Measurements from ENCODE around the gene AURKB.
"Not testable (repeated sequence)": the region's sequence is repeated elsewhere in the genome, so short reads cannot be mapped to it uniquely, and the experiment has no call there.

Gene AURKB

DNA sequence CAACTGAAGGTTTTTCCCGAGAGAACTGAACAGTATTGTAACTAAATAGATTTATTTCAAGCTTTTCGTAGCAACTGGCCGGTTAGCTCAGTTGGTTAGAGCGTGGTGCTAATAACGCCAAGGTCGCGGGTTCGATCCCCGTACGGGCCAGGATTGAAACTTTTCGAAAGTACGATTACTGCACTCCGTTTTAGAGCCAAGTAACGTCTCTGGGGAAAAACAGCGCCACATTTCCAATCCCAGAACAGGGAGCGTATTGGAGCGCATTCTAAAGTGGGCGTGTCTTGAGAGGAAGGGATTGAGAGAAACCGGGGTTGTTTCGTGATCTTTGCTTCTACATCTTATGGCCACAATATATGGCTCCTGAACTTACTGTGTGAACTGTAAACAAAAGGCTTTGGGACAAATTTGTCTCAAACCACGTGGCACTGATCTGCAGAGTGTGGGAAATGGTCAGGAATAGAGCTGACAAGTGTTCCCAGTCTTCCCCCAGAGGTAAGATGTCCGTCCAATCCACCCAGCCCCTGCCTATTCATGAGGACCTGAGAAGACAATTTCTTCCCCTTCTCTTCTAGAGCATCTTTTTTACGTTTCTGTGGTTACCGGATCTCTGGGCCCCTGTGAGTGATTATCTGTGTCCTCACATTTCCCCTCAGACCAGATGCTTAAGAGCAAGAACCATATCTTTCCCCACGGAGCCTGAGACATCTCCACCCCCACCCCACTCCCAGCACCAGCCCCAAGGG lies 22.7 kb downstream of the AURKB start:
- peak; percentile 80 for DNase-seq

GRCh38 chr17:8186787-8187516 lies 23.4 kb downstream of the AURKB start:
- DNase-seq = peak; percentile 85

- no peak for DNase-seq
Measured at GRCh38 chr17:8186446-8186786, 24.0 kb downstream of the AURKB start.

GRCh38 chr17:8185582-8186445 lies 24.6 kb downstream of the AURKB start:
- peak; percentile 91 for DNase-seq

DNA sequence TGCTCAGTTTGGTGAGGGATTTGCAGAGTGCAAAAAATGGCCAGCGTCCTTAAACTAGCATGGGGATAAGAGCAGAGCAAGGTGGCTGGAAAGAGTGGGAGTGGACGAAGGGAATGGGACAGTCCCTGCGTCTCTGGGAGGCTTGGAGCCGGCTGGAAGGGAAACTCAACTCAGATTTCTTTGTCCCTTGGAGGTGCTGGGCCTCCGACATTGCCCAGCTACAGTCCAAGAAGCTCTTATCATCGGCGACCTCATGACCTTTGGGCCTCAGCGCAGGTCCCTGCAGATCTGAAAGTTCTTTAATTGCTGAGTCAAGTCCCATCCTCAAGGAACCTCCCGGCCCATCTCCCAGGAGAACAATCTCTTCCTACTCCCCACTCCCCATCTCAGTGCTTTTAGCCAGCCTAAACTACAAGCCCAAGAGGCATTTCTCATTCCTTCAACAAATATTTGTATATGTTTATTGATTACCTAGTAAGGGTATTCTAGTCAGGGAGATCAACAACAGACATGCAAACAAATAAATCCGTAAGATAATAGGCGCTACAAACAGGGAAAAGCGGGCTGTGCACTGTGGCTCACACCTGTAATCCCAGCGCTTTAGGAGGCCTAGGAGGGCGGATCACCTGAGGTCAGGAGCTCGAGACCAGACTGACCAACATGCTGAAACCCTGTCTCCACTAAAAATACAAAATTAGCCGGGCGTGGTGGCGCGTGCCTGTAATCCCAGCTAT lies 33.2 kb downstream of the AURKB start:
- DNase-seq = no peak

- DNase-seq = peak; percentile 82
Measured at GRCh38 chr17:8176197-8176940, 34.0 kb downstream of the AURKB start, which contains the start of gene TMEM107. Gene TMEM107 (minus strand): TSS chr17:8176380. CDS start chr17:8176286, 94 bp downstream.

DNA sequence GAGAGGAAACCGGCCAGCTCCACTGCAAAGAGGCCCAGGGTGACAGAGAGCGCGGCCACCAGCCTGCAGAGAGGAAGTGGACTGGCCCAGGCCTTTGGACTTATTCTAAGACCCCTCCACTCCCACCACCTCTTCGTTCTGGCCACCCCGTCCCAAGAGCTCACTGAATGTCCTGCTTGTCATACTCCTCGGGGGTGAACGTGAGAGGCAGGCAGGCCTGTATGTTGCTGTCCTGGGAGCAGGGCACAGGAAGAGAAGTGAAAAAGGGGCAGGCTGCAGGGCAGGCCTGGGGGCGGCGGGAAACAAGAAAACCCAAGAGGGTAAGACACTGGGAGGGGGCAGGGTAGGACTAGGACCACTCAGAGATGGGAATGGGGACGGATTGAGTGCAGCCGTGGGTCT lies 34.6 kb downstream of the AURKB start:
- no peak for DNase-seq

GRCh38 chr17:8173871-8174322 lies 36.5 kb downstream of the AURKB start:
- no peak for DNase-seq

DNA sequence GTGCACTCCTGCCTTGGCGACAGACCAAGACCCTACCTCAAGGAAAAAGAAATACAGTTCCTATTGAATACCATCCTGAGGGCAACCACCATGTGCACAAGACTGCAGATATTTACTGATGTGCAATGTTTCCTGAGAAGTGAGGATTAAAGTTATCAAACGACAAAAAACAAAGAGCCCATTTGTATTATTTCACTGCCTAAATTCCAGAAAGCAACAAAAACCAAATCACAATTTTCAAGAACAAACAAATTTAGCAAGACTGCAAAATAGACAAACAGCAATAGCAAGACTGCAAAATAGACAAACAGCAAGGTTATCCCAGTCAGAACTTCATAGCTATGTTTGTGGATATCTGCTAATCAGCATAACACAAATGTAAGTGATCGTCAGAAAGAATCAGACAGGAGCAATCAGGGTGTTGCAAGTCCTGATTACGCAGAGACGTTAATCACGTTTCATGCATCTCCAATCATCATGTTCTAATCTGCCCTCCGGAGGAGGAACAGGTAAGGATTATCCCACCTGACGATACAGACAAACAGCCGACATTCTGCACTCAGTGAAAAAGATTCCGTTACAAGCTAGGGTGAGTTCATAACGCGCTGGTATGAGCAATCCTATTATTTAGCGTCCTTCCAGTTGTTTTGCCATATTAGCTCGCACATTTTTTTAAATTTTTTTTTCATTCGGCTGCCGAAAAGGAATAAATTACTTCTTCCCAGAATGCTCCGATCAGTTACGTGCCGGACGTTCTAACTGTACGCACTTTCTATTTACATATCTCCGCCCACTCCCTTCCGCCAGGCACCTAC lies 37.1 kb downstream of the AURKB start:
- peak; percentile 75 for DNase-seq

- DNase-seq = not testable (repeated sequence)
Measured at GRCh38 chr17:8170186-8170585, 40.2 kb downstream of the AURKB start.

DNA sequence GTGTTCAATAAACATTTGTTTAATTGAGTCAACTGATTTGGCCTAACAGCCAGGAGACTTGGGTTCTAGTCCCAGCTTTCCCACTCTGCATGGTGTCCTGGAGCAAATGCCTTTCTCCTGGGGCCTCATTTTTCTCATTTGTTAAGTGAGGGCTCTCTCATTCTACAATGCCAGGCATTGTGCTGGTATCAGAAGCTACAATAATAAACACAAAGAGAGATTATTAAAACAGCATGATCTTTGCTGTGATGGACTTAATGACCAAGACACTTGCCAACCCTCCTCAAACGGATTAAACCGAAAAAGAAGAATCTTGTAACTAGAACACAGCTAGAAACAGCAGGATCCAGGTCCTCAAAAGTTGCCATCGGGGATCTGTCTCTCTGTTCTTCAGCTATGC lies 42.8 kb downstream of the AURKB start:
- no peak for DNase-seq

DNA sequence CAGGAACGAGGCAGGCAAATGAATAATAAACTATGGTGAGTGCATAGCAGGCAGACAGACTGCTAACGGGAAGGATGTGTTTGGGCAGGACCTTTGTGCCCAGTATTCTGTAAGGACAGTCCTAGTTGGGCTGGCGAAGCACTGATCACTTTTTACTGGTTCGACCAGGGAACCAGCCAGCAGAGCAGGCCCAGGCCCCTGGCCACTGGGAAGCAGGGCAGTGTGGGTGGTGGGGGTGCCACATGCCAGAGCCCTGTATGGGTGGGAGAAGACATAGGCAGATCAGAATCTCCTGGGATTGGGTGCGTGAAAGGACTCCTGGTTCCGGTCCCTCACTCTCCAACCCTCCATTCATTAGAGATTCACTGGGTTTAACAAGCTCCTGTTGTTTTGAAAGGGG lies 43.6 kb downstream of the AURKB start:
- no peak for DNase-seq

DNA sequence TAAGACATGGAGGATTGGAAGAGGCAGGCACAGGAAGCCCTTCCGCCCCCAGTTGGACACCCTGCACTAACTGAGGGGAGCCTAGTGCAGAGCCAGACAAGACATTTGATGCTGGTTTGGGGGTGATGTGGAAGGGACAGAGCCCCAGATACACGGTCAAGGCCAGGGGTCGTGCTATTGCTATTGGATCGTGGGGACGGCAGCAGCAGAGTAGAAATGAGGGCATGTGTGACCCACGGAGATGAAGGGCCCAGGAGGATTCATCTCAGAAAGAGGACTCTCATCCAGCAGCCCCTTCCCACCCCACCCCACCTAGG lies 45.6 kb downstream of the AURKB start:
- no peak for DNase-seq

DNA sequence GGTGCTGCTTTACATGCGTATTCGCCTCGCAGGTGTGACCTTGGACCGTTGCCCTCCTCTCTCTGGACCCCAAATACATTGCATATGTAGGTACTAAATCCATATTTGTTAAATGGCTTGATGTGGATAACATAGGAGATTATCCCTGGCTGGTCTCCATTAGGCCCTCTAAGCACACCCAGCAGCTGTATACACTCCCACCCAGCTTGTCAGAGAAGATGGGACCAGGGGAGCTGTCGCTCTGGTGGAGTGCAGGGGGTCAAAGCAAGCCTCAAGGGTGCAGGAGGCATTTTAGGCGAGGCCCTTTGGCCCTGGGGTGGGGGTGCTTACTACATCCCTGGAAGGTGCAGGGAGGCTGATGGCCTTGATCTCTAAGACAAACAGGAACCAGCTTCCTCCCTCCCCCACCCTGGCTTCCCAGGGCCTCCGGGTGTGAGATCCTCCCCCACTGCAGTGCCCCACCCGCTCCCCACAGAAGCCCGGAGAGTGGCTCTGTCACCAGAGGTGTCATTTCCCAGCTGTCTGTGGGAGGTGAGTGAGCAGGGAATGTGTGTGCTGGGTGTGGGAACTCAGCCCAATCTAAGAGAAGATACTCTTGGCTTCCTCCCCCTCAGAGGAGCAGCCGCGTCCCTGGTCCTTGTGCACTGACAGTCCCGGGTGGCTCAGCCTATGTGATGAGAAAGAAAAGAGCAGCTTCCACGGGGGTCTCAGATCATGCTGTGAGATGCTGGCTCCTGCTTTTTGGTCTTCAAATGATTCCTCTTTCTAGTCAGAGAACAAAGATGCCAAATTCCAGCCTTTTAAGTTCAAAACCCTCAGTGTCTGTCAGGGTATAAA lies 46.2 kb downstream of the AURKB start:
- peak; percentile 74 for DNase-seq

GRCh38 chr17:8162997-8163977 lies 47.1 kb downstream of the AURKB start:
- DNase-seq = peak; percentile 33

- peak; percentile 80 for DNase-seq
Measured at GRCh38 chr17:8162233-8162996, 48.0 kb downstream of the AURKB start, which contains the start of gene VAMP2. Gene VAMP2 (minus strand): TSS chr17:8162948. CDS start chr17:8162879, 69 bp downstream.

- DNase-seq = no peak
Measured at GRCh38 chr17:8161289-8162232, 48.8 kb downstream of the AURKB start.
